ENCODE measurements around the gene ABCA6.

ABCA6 gene

DNA sequence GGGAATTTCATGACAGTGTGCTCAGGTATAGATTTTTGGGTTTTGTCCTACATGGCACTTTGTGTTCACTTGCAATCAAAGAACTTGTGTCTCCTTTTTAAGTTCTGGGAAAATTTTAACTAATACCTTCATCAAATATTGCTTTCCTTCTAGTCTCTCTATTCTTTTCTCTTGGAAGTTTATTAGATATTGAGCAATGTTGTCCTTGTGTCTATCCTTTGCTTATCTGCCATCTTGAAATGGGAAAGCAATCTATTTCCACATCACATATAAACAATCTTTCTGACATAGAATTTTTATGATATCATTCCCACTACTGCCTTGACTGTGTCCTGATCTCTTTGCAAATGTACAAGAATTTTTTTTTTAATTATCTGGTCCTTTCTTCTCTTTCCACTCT, 76.6 kb downstream of the ABCA6 start:
- Histone ChIP-seq H3K4me1 (ENCODE audit: control insufficient read depth, insufficient read depth, low read length) (peaks cover 6% of the 10 kb centered on the region), H3K9ac (ENCODE audit: low read length) (no peak overlapping the region), H3K9me3 (ENCODE audit: control insufficient read depth, low read length) (no peaks in the 10 kb centered on the region), H3K27me3 (ENCODE audit: control insufficient read depth, insufficient read depth, low read length) (no peaks in the 10 kb centered on the region), H3K36me3 (ENCODE audit: control insufficient read depth, insufficient read depth, low read length) (no peaks in the 10 kb centered on the region), H3K4me3 (ENCODE audit: low read length) (no peak overlapping the region)

DNA sequence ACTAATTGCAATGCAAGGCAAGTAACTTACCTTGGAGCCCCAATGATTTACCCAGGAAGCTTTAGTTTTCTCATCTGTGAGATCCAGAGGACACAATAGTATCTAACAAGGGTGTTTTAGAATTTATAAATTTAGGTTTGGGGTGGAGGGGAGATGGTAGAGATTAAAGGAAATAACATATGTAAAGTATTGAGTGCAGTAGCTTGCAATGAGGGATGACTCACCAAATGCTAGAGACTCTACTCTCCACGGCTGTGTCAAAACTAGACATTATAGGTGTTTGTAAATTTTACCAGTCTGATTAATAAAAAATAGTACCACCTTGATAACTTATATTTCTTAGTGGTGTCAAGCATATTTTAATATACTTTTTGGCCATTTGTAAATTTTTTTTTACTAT, 77.2 kb downstream of the ABCA6 start:
- Histone ChIP-seq H3K36me3 (ENCODE audit: control insufficient read depth, insufficient read depth, low read length) (no peaks in the 10 kb centered on the region), H3K27me3 (ENCODE audit: control insufficient read depth, insufficient read depth, low read length) (no peaks in the 10 kb centered on the region), H3K4me1 (ENCODE audit: control insufficient read depth, insufficient read depth, low read length) (peaks cover 6% of the 10 kb centered on the region), H3K4me3 (ENCODE audit: low read length) (no peak overlapping the region), H3K9me3 (ENCODE audit: control insufficient read depth, low read length) (no peaks in the 10 kb centered on the region), H3K9ac (ENCODE audit: low read length) (no peak overlapping the region)

DNA sequence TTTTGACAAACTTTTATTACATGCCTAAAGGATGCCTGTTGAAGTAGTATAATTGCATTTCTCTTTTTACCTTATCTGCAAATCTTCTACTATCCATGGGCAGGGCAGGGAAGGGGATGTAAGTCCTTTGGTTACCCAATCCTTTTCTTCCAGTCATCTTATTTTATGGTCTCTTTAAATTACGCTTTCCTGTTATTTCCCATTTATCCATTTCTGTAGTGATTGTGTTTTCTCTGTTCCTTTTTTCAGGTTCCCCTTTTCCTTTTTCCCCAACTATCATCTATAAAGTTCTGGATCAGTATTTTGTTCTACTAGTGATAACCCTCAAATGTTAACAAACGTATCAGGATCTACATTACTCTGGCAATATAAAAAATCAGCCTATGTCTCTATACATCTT, 77.7 kb downstream of the ABCA6 start:
- no peak overlapping the region for H3K9ac ChIP-seq (ENCODE audit: low read length)
- H3K4me1 ChIP-seq (ENCODE audit: control insufficient read depth, insufficient read depth, low read length): peaks cover 6% of the 10 kb centered on the region
- no peak overlapping the region for H3K4me3 ChIP-seq (ENCODE audit: low read length)
- no peaks in the 10 kb centered on the region for H3K9me3 ChIP-seq (ENCODE audit: control insufficient read depth, low read length)
- H3K27me3 ChIP-seq (ENCODE audit: control insufficient read depth, insufficient read depth, low read length): no peaks in the 10 kb centered on the region
- H3K36me3 ChIP-seq (ENCODE audit: control insufficient read depth, insufficient read depth, low read length): no peaks in the 10 kb centered on the region

DNA sequence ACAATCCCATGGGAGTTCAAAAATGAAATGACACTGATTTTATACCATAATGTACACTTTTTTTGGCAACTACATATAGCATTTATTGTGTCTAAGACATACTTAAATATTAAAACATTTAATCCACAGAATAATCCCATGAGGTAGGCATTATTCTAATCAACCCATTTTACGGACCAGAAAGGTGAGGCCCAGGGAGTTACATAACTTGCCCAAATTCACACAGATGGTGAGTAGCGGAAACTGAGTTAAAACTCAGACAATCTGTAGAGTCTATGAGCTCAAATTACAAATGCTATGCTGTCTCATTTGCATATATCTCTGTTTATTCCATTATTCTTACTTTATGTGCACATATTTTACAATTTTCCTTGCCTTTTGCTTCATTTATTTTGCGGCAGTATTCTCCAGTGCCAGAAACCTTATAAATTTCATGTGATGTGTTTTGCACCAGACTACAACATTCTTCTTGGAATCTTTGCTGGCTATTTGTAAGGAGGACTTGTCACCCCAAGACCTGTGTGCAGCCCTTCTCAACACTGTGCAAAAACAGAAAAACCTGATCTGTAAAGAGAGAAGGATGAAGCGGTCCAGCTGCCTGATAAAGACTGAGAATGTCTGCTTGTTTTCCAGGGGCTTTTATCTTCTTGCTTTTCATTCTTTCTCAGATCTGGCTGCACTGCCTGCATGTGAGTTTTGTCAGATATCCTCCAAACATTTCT, 78.7 kb downstream of the ABCA6 start:
- Histone ChIP-seq H3K9me3 (ENCODE audit: control insufficient read depth, low read length) (no peaks in the 10 kb centered on the region), H3K27me3 (ENCODE audit: control insufficient read depth, insufficient read depth, low read length) (no peaks in the 10 kb centered on the region), H3K36me3 (ENCODE audit: control insufficient read depth, insufficient read depth, low read length) (no peaks in the 10 kb centered on the region), H3K4me3 (ENCODE audit: low read length) (no peak overlapping the region), H3K4me1 (ENCODE audit: control insufficient read depth, insufficient read depth, low read length) (peaks cover under 1% of the 10 kb centered on the region), H3K9ac (ENCODE audit: low read length) (no peak overlapping the region)

DNA sequence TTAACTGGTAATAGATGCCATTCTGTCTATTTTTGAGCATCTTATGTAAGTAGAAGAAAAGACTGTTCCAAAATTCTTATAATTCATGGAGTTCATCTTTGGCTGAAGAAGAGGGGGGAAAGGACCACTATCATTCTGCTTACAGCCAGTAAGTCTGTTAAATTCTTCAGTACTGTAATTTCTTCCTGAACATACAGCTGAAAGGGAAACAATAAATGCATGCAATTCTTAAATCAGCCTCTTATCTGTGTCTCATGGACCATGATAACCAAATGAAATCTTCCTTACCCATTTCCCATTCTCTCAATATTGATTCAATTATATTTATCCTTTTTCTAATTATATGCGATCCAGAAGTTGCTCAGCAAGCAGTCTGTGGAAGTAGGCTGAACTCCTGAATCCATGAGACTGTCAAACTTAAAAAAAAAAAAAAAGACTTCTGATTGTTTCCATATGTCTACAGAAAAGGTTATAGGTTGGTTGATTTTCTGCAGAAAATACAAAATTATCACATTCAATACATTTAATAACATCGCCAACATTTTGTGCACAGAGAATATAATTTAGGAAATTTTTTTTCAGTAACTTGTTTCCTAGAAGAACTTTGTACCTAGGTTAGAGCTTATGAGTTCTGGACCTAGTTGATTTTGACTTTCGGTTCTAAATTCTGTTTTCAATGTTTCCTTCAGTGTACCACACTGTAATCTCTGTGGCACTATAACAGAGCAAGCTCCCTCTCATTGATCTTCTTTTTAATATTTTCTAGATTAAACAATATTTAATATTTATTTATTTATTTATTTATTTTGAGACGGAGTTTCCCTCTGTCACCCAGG, 79.8 kb downstream of the ABCA6 start:
- no peaks in the 10 kb centered on the region for H3K9me3 ChIP-seq (ENCODE audit: control insufficient read depth, low read length)
- H3K27me3 ChIP-seq (ENCODE audit: control insufficient read depth, insufficient read depth, low read length): no peaks in the 10 kb centered on the region
- H3K4me3 ChIP-seq (ENCODE audit: low read length): no peak overlapping the region
- H3K4me1 ChIP-seq (ENCODE audit: control insufficient read depth, insufficient read depth, low read length): no peaks in the 10 kb centered on the region
- no peak overlapping the region for H3K9ac ChIP-seq (ENCODE audit: low read length)
- H3K36me3 ChIP-seq (ENCODE audit: control insufficient read depth, insufficient read depth, low read length): no peaks in the 10 kb centered on the region

DNA sequence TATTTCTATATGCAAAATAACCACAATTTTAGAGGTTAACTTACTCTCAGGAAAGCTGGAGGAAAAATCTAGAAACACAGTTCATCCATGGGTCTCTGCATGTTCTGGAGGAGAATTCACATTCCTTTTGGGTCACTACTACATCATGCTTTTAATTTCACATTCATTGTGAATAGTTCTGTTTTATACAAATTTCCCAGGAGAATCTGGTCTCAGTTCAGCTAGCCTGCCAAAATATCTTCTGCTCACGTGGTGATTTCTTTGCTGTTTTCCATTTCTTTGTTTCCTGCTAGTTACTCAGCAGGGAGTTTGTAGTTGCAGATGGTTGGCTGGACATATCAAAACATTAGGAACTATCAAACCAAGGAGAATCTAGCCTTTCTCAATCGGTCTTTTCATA, 80.9 kb downstream of the ABCA6 start, which contains the start of gene ABCA9:
TSS of gene ABCA9 (minus strand) at position 106 of the 400 bp plus-strand sequence. CDS start 9,801 bp downstream, outside the sequence.
- no peaks in the 10 kb centered on the region for H3K36me3 ChIP-seq (ENCODE audit: control insufficient read depth, insufficient read depth, low read length)
- no peaks in the 10 kb centered on the region for H3K4me1 ChIP-seq (ENCODE audit: control insufficient read depth, insufficient read depth, low read length)
- H3K4me3 ChIP-seq (ENCODE audit: low read length): no peak within 1 kb of the TSS
- no peaks in the 10 kb centered on the region for H3K9me3 ChIP-seq (ENCODE audit: control insufficient read depth, low read length)
- H3K9ac ChIP-seq (ENCODE audit: low read length): no peak within 1 kb of the TSS
- no peaks in the 10 kb centered on the region for H3K27me3 ChIP-seq (ENCODE audit: control insufficient read depth, insufficient read depth, low read length)

DNA sequence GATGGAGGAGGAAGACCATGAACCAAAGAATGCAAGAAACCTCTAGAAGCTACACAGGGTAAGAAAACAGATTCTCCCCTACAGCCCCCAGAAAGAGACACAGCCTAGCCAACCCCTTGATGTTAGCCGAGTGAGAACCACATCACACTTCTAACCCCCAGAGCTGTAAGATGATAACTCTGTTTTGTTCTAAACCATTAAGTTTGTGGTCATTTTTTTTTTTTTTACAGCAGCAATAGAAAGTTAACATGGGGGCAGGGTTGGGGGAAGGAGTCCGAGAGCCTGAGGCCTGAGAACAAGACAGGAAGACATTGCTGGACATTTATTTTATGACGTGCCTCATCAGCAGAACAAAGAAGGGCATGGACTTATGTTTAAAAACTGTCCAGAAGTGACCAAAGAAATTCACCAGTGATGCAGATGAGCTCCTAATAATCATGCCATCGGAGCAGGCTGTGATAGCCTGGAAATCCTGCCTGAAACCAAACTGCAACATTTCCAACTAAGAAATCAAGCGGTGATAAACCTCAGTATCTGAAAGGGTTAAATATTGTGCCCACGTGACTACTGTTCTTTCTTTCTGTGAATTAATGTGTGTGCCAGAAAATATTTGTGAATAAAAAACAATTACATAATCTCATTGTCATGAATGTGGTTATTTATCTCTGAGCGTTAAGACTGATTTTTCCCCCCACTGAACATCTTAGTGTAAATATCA, 82.1 kb downstream of the ABCA6 start:
- no peak overlapping the region for H3K4me3 ChIP-seq (ENCODE audit: low read length)
- no peak overlapping the region for H3K9ac ChIP-seq (ENCODE audit: low read length)
- no peaks in the 10 kb centered on the region for H3K36me3 ChIP-seq (ENCODE audit: control insufficient read depth, insufficient read depth, low read length)
- H3K4me1 ChIP-seq (ENCODE audit: control insufficient read depth, insufficient read depth, low read length): no peaks in the 10 kb centered on the region
- H3K9me3 ChIP-seq (ENCODE audit: control insufficient read depth, low read length): no peaks in the 10 kb centered on the region
- H3K27me3 ChIP-seq (ENCODE audit: control insufficient read depth, insufficient read depth, low read length): no peaks in the 10 kb centered on the region

DNA sequence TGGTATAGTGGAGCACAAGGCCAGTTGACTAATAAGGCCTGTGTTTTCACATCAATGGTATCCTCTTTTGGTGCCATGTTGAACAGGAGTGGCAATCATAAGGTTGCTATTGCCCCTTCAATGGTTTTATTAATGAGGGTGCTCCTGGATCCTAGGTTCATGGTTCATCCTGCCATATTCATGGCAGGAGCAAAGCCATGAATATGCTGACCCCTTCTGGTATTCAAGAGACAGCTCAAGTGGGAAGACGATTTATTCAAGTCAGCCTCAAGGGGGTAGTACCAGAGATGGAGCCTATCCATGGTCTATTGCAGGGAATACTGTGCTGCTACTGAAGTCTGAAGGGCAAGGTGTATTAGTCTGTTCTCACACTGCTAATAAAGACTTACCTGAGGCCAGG, 83.5 kb downstream of the ABCA6 start:
- no peaks in the 10 kb centered on the region for H3K9me3 ChIP-seq (ENCODE audit: control insufficient read depth, low read length)
- H3K27me3 ChIP-seq (ENCODE audit: control insufficient read depth, insufficient read depth, low read length): no peaks in the 10 kb centered on the region
- H3K4me1 ChIP-seq (ENCODE audit: control insufficient read depth, insufficient read depth, low read length): no peaks in the 10 kb centered on the region
- H3K36me3 ChIP-seq (ENCODE audit: control insufficient read depth, insufficient read depth, low read length): no peaks in the 10 kb centered on the region
- no peak overlapping the region for H3K9ac ChIP-seq (ENCODE audit: low read length)
- no peak overlapping the region for H3K4me3 ChIP-seq (ENCODE audit: low read length)

DNA sequence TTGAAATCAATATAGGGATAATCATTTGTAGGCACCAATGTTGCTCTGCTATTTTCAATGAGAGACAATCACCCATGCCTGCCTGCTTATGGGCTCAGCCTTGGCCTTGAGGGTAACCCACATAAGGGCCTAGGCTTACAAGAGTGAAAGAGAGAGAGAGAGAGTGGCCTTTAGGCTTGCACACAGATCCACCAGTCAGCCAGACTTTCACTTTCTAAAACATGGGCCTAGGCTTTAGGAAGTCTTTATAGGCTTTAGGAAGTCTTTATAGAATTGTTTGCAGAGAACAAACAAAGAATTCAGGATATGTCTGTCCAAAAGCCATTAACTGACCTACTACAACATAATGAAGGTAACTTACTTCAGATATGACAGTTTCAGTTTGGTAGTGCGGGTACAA, 84.4 kb downstream of the ABCA6 start:
- no peak overlapping the region for H3K4me3 ChIP-seq (ENCODE audit: low read length)
- H3K27me3 ChIP-seq (ENCODE audit: control insufficient read depth, insufficient read depth, low read length): no peaks in the 10 kb centered on the region
- no peaks in the 10 kb centered on the region for H3K4me1 ChIP-seq (ENCODE audit: control insufficient read depth, insufficient read depth, low read length)

DNA sequence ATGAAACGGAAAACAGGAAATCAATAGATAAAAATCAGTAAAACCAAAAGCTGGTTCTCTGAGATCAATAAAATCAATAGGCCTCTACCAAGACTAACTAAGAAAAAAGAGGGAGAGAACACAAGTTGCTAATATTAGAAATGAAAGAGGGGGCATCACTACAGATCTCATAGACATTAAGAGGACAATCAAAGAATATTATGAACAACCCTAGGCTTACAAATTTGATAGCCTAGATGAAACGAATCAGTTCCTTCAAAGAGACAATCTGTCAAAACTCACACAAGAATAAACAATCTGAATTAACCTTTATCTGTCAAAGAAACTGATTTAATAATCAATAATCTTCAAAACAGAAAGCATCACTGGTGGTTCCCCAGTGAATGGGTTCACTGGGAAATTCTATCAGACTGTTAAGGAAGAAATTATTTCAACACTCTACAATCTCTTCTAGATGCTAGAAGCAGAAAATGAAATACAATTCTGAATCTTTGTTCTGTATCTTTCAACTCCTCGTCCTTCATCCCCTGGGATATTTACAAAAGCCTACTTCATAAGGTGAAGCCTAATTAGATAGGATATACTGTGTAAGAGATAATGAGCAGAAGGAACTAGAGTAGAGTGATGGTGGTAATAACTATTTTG, 85.4 kb downstream of the ABCA6 start:
- Histone ChIP-seq H3K9me3 (ENCODE audit: control insufficient read depth, low read length) (no peaks in the 10 kb centered on the region), H3K27me3 (ENCODE audit: control insufficient read depth, insufficient read depth, low read length) (no peaks in the 10 kb centered on the region), H3K4me1 (ENCODE audit: control insufficient read depth, insufficient read depth, low read length) (no peaks in the 10 kb centered on the region), H3K36me3 (ENCODE audit: control insufficient read depth, insufficient read depth, low read length) (no peaks in the 10 kb centered on the region), H3K4me3 (ENCODE audit: low read length) (no peak overlapping the region), H3K9ac (ENCODE audit: low read length) (no peak overlapping the region)

More for the DNA sequence above, 84.4 kb downstream of the ABCA6 start:
- no peak overlapping the region for H3K9ac ChIP-seq (ENCODE audit: low read length)
- H3K9me3 ChIP-seq (ENCODE audit: control insufficient read depth, low read length): no peaks in the 10 kb centered on the region
- no peaks in the 10 kb centered on the region for H3K36me3 ChIP-seq (ENCODE audit: control insufficient read depth, insufficient read depth, low read length)

DNA sequence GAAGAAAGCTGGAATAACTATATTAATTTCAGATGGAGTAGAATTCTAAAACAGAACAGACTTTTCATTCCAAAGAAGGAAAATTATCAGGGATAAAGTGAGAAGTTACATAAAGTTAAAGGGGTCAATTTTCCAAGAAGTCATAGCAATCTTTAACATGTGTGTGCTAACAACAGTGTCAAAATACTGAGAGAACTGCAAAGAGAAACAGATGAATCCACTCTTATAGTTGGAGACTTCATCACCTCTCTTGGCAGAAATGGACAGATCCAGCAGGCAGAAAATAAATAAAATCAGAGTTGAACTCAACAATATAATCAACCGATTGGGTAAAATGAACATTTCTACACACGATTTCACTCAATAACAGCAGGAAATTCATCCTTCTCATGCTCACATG, 86.4 kb downstream of the ABCA6 start:
- Histone ChIP-seq H3K9ac (ENCODE audit: low read length) (no peak overlapping the region), H3K36me3 (ENCODE audit: control insufficient read depth, insufficient read depth, low read length) (no peaks in the 10 kb centered on the region), H3K4me1 (ENCODE audit: control insufficient read depth, insufficient read depth, low read length) (no peaks in the 10 kb centered on the region), H3K4me3 (ENCODE audit: low read length) (no peak overlapping the region), H3K9me3 (ENCODE audit: control insufficient read depth, low read length) (no peaks in the 10 kb centered on the region), H3K27me3 (ENCODE audit: control insufficient read depth, insufficient read depth, low read length) (no peaks in the 10 kb centered on the region)
